ENCODE data around the gene CTSK. TPM values are rescaled to one million over a fixed set of nuclear protein-coding genes. Genes with fewer than 3 reads are reported as not detected.
A peak's percentile ranks its signal among the peaks of the same experiment; 100 is the strongest.
"Not testable (repeated sequence)": the region's sequence is repeated elsewhere in the genome, so short reads cannot be mapped to it uniquely, and the experiment has no call there.

CTSK gene
- total and polyA plus RNA-seq, 3 experiments from 2014 or later, result 0.54 to 2.7 (median 2.1) TPM

DNA sequence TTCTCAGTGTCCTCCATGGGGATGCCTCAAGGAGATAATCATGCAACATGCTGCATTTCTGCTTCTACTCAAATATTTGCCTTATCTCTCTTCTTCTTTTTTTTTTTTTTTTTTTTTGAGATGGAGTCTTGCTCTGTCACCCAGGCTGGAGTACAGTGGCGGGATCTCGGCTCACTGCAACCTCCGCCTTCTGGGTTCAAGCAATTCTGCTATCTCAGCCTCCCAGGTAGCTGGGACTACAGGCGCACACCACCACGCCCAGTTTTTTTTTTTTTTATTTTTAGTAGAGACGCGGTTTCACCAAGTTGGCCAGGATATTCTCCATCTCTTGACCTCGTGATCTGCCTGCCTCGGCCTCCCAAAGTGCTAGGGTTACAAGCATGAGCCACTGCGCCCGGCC is 32.8 kb upstream of the CTSK start:
- peaks cover 25% of the 10 kb centered on the region for H3K4me1 ChIP-seq (ENCODE audit: insufficient read depth, low read length)
- Mint-ChIP-seq H3K27ac (peak overlapping the region in 1 of 8 donors; percentile 57), H3K4me1 (peaks cover 9 to 23% (median 17%) of the 10 kb centered on the region in 3 donors), H3K36me3 (peaks cover 6 to 65% (median 12%) of the 10 kb centered on the region in 3 donors)
- CTCF ChIA-PET; H3K4me3 Mint-ChIP-seq; H3K27me3 ChIP-seq (ENCODE audit: insufficient read depth, low read length, poor library complexity, severe bottlenecking); H3K36me3 ChIP-seq (ENCODE audit: insufficient read depth, low read length); H3K4me3 ChIP-seq (ENCODE audit: low read length); DNase-seq; POLR2A ChIA-PET; H3K9me3 Mint-ChIP-seq; H3K27me3 Mint-ChIP-seq; H3K9me3 ChIP-seq (ENCODE audit: low read length); H3K27ac ChIP-seq (ENCODE audit: low read depth, low read length): not testable (repeated sequence)

DNA sequence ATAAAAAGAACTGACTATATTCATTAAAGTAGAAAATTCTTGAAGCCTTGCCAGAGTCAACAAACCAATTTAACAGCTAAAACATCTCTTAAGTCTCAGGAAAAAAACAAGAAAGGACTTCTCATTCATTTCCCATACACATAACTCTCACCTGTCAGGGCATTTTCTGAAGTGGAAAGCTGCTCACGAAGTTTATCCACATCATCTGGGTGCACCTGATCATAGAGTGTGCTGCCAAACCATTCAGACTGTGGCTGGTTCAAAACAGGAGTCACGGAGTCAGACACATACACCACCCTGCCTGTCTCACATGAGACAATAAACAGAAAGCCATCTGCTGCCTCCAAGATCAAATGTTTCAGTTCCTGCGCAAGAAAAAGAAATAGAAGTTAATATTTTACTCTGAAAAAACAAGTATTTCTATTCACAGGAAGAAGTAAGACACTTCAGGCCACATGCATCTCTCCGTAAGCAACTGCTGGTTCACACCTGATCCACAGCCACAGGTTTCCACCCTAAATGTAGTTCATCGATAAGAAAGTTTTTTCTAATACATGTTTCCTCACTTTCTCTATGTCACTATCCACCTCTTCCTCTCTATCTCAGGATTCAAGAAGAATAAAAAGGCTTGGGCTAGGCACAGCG is 28.2 kb upstream of the CTSK start:
- no peaks in the 10 kb centered on the region for H3K9me3 ChIP-seq (ENCODE audit: low read length)
- H3K27ac ChIP-seq (ENCODE audit: low read depth, low read length), result no peak overlapping the region
- H3K27me3 ChIP-seq (ENCODE audit: insufficient read depth, low read length, poor library complexity, severe bottlenecking), result no peaks in the 10 kb centered on the region
- no peaks in the 10 kb centered on the region for H3K27me3 Mint-ChIP-seq
- no peak overlapping the region for H3K27ac Mint-ChIP-seq
- CTCF ChIA-PET, result no interaction called here
- no peaks in the 10 kb centered on the region for H3K9me3 Mint-ChIP-seq
- H3K36me3 Mint-ChIP-seq, result peaks cover 17 to 84% (median 32%) of the 10 kb centered on the region in 3 donors
- no peak overlapping the region for H3K4me3 ChIP-seq (ENCODE audit: low read length)
- H3K4me1 ChIP-seq (ENCODE audit: insufficient read depth, low read length), result peaks cover 10% of the 10 kb centered on the region
- DNase-seq, result no peak
- peaks cover 19% of the 10 kb centered on the region for H3K36me3 ChIP-seq (ENCODE audit: insufficient read depth, low read length)
- peaks cover under 1 to 3% (median 1%) of the 10 kb centered on the region in 3 donors for H3K4me1 Mint-ChIP-seq
- POLR2A ChIA-PET, result no interaction called here
- H3K4me3 Mint-ChIP-seq, result no peak overlapping the region

DNA sequence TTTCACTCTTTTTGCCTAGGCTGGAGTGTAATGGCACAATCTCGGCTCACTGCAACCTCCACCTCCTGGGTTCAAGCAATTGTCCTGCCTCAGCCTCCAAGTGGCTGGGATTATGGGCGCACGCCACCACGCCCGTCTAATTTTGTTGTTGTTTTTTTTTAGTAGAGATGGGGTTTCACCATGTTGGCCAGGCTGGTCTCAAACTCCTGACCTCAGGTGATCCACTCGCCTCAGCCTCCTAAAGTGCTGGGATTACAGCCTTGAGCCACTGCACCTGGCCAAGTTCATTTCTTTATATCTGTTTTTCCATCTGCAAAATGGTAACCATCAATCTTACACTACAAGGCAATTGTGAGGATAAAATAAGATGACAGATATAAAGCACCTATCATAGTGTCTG is 25.9 kb upstream of the CTSK start:
- H3K9me3 ChIP-seq (ENCODE audit: low read length); DNase-seq; H3K27me3 Mint-ChIP-seq; H3K27me3 ChIP-seq (ENCODE audit: insufficient read depth, low read length, poor library complexity, severe bottlenecking); H3K4me3 ChIP-seq (ENCODE audit: low read length); CTCF ChIA-PET; H3K9me3 Mint-ChIP-seq; H3K4me1 ChIP-seq (ENCODE audit: insufficient read depth, low read length); H3K27ac ChIP-seq (ENCODE audit: low read depth, low read length); H3K4me1 Mint-ChIP-seq; H3K4me3 Mint-ChIP-seq: not testable (repeated sequence)
- Mint-ChIP-seq H3K36me3 (peaks cover 17 to 86% (median 35%) of the 10 kb centered on the region in 3 donors), H3K27ac (peak overlapping the region in 1 of 8 donors; percentile 77)
- H3K36me3 ChIP-seq (ENCODE audit: insufficient read depth, low read length), result peaks cover 34% of the 10 kb centered on the region
- POLR2A ChIA-PET, result interaction anchor here (0.6 kb wide), 1 partner anchor 157 kb away, joined by 3 read pairs; no protein-coding TSS in a partner anchor

DNA sequence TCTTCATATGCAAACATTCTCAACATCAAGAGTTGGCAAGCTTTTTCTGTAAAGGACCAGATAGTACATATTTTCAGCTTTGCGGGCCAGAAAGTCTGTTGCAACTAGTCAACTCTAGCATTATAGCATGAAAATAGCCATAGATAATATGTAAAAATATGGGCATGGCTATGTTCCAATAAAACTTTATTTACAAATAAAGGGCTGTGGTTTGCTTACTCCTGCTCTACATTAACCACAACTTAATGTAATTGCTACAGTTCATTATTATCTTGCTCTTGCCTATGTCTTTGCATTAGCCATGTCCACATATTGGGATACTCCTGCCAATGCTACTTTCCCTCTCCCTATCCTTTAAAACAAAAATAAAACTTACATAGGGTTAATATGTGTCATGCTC is 24.5 kb upstream of the CTSK start:
- Mint-ChIP-seq H3K36me3 (peaks cover 17 to 86% (median 32%) of the 10 kb centered on the region in 3 donors), H3K4me3 (no peak overlapping the region), H3K27ac (no peak overlapping the region), H3K27me3 (no peaks in the 10 kb centered on the region), H3K4me1 (no peaks in the 10 kb centered on the region), H3K9me3 (no peaks in the 10 kb centered on the region)
- Histone ChIP-seq H3K36me3 (ENCODE audit: insufficient read depth, low read length) (peaks cover 46% of the 10 kb centered on the region), H3K27me3 (ENCODE audit: insufficient read depth, low read length, poor library complexity, severe bottlenecking) (no peaks in the 10 kb centered on the region), H3K4me1 (ENCODE audit: insufficient read depth, low read length) (no peaks in the 10 kb centered on the region), H3K9me3 (ENCODE audit: low read length) (no peaks in the 10 kb centered on the region), H3K27ac (ENCODE audit: low read depth, low read length) (no peak overlapping the region), H3K4me3 (ENCODE audit: low read length) (no peak overlapping the region)
- ChIA-PET POLR2A (interaction anchor here (0.5 kb wide), 1 partner anchor 17 kb away, joined by 5 read pairs; no protein-coding TSS in a partner anchor), CTCF (no interaction called here)
- DNase-seq, result no peak

DNA sequence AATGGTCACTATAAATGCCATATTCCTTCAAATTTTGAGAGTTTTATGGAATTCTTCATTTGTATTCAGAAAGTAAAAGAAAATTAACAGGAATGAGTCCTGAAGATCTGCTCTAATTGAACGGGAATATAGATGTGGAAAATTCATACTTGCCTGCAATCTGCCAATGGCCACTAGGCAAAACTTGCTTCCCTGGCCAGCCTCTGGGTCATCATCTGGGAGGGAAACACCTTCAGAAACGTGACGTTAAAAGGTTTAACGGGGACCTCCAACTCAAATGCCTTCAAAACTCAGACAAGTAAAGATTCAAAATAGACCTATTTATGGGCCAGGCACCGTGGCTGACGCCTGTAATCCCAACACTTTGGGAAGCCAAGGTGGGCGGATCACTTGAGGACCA is 21.7 kb upstream of the CTSK start:
- Histone ChIP-seq H3K27ac (ENCODE audit: low read depth, low read length) (no peak overlapping the region), H3K27me3 (ENCODE audit: insufficient read depth, low read length, poor library complexity, severe bottlenecking) (no peaks in the 10 kb centered on the region), H3K4me3 (ENCODE audit: low read length) (no peak overlapping the region), H3K4me1 (ENCODE audit: insufficient read depth, low read length) (no peaks in the 10 kb centered on the region), H3K9me3 (ENCODE audit: low read length) (no peaks in the 10 kb centered on the region), H3K36me3 (ENCODE audit: insufficient read depth, low read length) (peaks cover 56% of the 10 kb centered on the region)
- DNase-seq, result no peak
- POLR2A ChIA-PET, result no interaction called here
- no peak overlapping the region for H3K4me3 Mint-ChIP-seq
- no peaks in the 10 kb centered on the region for H3K4me1 Mint-ChIP-seq
- H3K9me3 Mint-ChIP-seq, result no peaks in the 10 kb centered on the region
- H3K27ac Mint-ChIP-seq, result no peak overlapping the region
- CTCF ChIA-PET, result no interaction called here
- H3K36me3 Mint-ChIP-seq, result peaks cover 10 to 82% (median 28%) of the 10 kb centered on the region in 3 donors
- H3K27me3 Mint-ChIP-seq, result no peaks in the 10 kb centered on the region

DNA sequence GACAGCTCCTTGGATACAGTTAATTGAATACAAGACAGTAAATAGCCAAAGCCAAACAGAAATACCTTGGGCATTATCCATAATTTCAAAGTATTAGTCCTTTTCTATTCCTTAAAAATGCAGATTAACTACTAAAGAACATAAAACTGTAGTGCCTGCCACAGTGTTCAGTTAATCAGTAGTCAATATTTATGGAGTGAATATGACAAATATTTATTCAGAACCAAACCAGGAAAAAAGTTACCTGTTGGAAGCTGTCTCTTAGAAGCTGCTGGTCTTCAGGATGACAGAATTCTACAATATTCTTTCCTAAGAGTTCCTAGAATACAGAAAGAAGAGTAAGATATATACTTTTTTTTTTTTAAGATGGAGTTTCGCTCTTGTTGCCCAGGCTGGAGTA is 18.2 kb upstream of the CTSK start:
- Mint-ChIP-seq H3K4me3 (no peak overlapping the region), H3K36me3 (peaks cover 0 to 71% (median 17%) of the 10 kb centered on the region in 3 donors), H3K27ac (no peak overlapping the region), H3K4me1 (no peaks in the 10 kb centered on the region), H3K9me3 (no peaks in the 10 kb centered on the region), H3K27me3 (no peaks in the 10 kb centered on the region)
- ChIA-PET CTCF (no interaction called here), POLR2A (interaction anchor here (0.6 kb wide), 1 partner anchor 326 kb away, joined by 3 read pairs; no protein-coding TSS in a partner anchor)
- Histone ChIP-seq H3K27me3 (ENCODE audit: insufficient read depth, low read length, poor library complexity, severe bottlenecking) (no peaks in the 10 kb centered on the region), H3K4me3 (ENCODE audit: low read length) (no peak overlapping the region), H3K27ac (ENCODE audit: low read depth, low read length) (no peak overlapping the region), H3K9me3 (ENCODE audit: low read length) (no peaks in the 10 kb centered on the region), H3K4me1 (ENCODE audit: insufficient read depth, low read length) (no peaks in the 10 kb centered on the region), H3K36me3 (ENCODE audit: insufficient read depth, low read length) (peaks cover 37% of the 10 kb centered on the region)
- DNase-seq, result no peak

DNA sequence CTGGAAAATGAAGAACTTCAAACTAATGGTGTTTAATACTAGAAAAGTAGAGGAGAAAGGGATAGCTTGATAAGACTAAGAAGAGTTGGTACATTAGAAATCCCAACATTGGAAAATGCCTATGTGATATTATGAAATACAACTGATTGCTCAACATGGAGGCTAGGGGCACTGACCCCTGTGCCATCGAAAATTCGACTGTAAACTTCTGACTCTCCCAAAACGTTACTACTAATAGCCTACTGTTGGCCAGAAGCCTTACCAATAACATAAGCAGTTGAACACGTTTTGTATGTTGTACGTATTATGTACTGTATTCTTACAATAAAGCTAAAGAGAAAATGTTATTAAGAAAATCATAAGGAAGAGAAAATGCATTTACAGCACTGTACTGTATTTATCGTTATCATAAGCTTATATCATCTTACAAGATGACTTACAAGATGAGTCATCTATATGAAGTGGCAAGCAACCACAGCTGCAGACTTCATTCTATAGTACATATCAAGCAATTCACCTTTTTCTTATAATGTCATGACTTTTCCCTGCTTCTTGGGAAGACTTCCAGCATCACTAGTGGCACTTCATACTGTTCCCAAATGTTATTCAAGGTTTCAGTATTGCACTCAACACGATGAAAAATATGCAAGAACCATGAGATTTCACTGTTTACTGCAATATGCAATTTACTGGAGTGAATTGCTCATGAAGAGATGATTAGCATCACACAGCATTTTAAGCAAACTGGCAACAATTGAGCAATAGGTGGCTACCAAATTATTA is 12.9 kb upstream of the CTSK start:
- Mint-ChIP-seq H3K36me3 (peaks cover 0 to 76% (median 18%) of the 10 kb centered on the region in 3 donors), H3K27ac (peak overlapping the region in 1 of 8 donors; percentile 36), H3K27me3 (no peaks in the 10 kb centered on the region), H3K9me3 (no peaks in the 10 kb centered on the region), H3K4me1 (no peaks in the 10 kb centered on the region), H3K4me3 (no peak overlapping the region)
- no peak overlapping the region for H3K27ac ChIP-seq (ENCODE audit: low read depth, low read length)
- H3K4me1 ChIP-seq (ENCODE audit: insufficient read depth, low read length), result no peaks in the 10 kb centered on the region
- DNase-seq, result no peak
- no peak overlapping the region for H3K4me3 ChIP-seq (ENCODE audit: low read length)
- ChIA-PET CTCF (interaction anchor here (1.6 kb wide), 1 partner anchor 101 kb away, joined by 6 read pairs; no protein-coding TSS in a partner anchor), POLR2A (no interaction called here)
- no peaks in the 10 kb centered on the region for H3K9me3 ChIP-seq (ENCODE audit: low read length)
- H3K27me3 ChIP-seq (ENCODE audit: insufficient read depth, low read length, poor library complexity, severe bottlenecking), result no peaks in the 10 kb centered on the region
- peaks cover 12% of the 10 kb centered on the region for H3K36me3 ChIP-seq (ENCODE audit: insufficient read depth, low read length)

DNA sequence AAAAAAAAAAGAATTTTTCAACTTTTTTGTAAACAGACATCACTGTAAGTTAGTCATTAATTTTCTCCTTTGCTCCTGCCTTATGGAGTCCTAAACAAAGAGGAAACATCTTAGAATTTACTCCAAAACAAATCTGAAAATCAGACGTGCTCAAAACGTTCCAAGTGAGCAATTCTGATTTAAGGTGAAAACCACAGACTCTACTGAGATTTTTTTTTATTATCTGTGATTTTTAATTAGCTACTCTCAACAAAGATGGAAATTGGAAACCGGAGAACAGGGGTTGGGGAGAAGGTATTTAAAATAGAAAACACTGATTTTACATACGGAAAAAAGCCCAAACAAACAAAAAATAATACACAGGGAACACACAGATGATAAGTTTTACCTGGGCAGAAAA is 7.8 kb upstream of the CTSK start:
- H3K9me3 ChIP-seq (ENCODE audit: low read length), result no peaks in the 10 kb centered on the region
- Mint-ChIP-seq H3K9me3 (no peaks in the 10 kb centered on the region), H3K4me1 (no peaks in the 10 kb centered on the region), H3K36me3 (peaks cover 0 to 49% (median 16%) of the 10 kb centered on the region in 3 donors), H3K4me3 (no peak overlapping the region), H3K27me3 (no peaks in the 10 kb centered on the region), H3K27ac (peak overlapping the region in 1 of 8 donors; percentile 11)
- no peaks in the 10 kb centered on the region for H3K27me3 ChIP-seq (ENCODE audit: insufficient read depth, low read length, poor library complexity, severe bottlenecking)
- H3K36me3 ChIP-seq (ENCODE audit: insufficient read depth, low read length), result peaks cover 36% of the 10 kb centered on the region
- ChIA-PET POLR2A (interaction anchor here (0.7 kb wide), 1 partner anchor 17 kb away, joined by 5 read pairs; no protein-coding TSS in a partner anchor), CTCF (interaction anchor here (1.0 kb wide), 1 partner anchor 62 kb away, joined by 3 read pairs; no protein-coding TSS in a partner anchor)
- DNase-seq, result no peak
- no peak overlapping the region for H3K4me3 ChIP-seq (ENCODE audit: low read length)
- no peak overlapping the region for H3K27ac ChIP-seq (ENCODE audit: low read depth, low read length)
- no peaks in the 10 kb centered on the region for H3K4me1 ChIP-seq (ENCODE audit: insufficient read depth, low read length)

Data from CD8-positive, alpha-beta memory T cell (primary cell).